Cerebellar cortex (tissue), 1 donor: ENCODE measurements around the gene CCDC146.
"Not testable (repeated sequence)": the region's sequence is repeated elsewhere in the genome, so short reads cannot be mapped to it uniquely, and the experiment has no call there.

Experiments
- DNase-seq: peaks from one replicate; pipeline ENCODE4 v3.0.0-alpha.2; 2015; ENCODE audit warnings: low spot score

Gene CCDC146

GRCh38 chr7:77202481-77202976, 80.1 kb downstream of the CCDC146 start:
- DNase-seq = no peak

- no peak for DNase-seq
Observed at GRCh38 chr7:77205706-77206105, 83.3 kb downstream of the CCDC146 start.

GRCh38 chr7:77208416-77208815, 86.0 kb downstream of the CCDC146 start:
- no peak for DNase-seq

- DNase-seq = no peak
Observed at GRCh38 chr7:77209479-77210139, 87.2 kb downstream of the CCDC146 start.

- DNase-seq = no peak
Observed at GRCh38 chr7:77216181-77216845, 93.9 kb downstream of the CCDC146 start.

- DNase-seq = no peak
Observed at GRCh38 chr7:77217474-77218185, 95.2 kb downstream of the CCDC146 start.

GRCh38 chr7:77219701-77220331, 97.4 kb downstream of the CCDC146 start:
- DNase-seq = not testable (repeated sequence)

- no peak for DNase-seq
Observed at GRCh38 chr7:77222065-77222464, 99.7 kb downstream of the CCDC146 start.

- DNase-seq = no peak
Observed at GRCh38 chr7:77222819-77223218, 100.4 kb downstream of the CCDC146 start.

- no peak for DNase-seq
Observed at GRCh38 chr7:77223261-77223660, 100.8 kb downstream of the CCDC146 start.

GRCh38 chr7:77226357-77226839, 104.0 kb downstream of the CCDC146 start:
- no peak for DNase-seq

- DNase-seq = not testable (repeated sequence)
Observed at GRCh38 chr7:77228795-77229194, 106.4 kb downstream of the CCDC146 start.

GRCh38 chr7:77232467-77232866, 110.1 kb downstream of the CCDC146 start:
- DNase-seq = no peak

GRCh38 chr7:77235276-77235675, 112.9 kb downstream of the CCDC146 start:
- no peak for DNase-seq

- no peak for DNase-seq
Observed at GRCh38 chr7:77238703-77239136, 116.3 kb downstream of the CCDC146 start.

- no peak for DNase-seq
Observed at GRCh38 chr7:77239471-77239870, 117.1 kb downstream of the CCDC146 start.

- no peak for DNase-seq
Observed at GRCh38 chr7:77242068-77242467, 119.7 kb downstream of the CCDC146 start.

- no peak for DNase-seq
Observed at GRCh38 chr7:77242554-77242953, 120.1 kb downstream of the CCDC146 start.

- no peak for DNase-seq
Observed at GRCh38 chr7:77244222-77244934, 122.0 kb downstream of the CCDC146 start.

- DNase-seq = no peak
Observed at GRCh38 chr7:77245015-77245755, 122.8 kb downstream of the CCDC146 start.
